Lung microvascular endothelial cell (primary cell): ENCODE measurements around the gene FCRL1. TPM values are rescaled to one million over a fixed set of nuclear protein-coding genes. Genes with fewer than 3 reads are reported as not detected.

ENCODE experiments used
- DNase-seq, 2 donors: peaks; one replicate each; pipeline versions ENCODE4 v3.0.0 to v3.0.0-alpha.2; 2010; ENCODE audit warnings: low read depth in 2 of 2
- total RNA-seq: library from RNA; depleted of rRNA; stranded (reverse); fragments of >200 nt; gene quantifications from 2 replicates; pipeline ENCODE4 v1.2.1, GENCODE V29; 2014

Gene FCRL1, protein sequence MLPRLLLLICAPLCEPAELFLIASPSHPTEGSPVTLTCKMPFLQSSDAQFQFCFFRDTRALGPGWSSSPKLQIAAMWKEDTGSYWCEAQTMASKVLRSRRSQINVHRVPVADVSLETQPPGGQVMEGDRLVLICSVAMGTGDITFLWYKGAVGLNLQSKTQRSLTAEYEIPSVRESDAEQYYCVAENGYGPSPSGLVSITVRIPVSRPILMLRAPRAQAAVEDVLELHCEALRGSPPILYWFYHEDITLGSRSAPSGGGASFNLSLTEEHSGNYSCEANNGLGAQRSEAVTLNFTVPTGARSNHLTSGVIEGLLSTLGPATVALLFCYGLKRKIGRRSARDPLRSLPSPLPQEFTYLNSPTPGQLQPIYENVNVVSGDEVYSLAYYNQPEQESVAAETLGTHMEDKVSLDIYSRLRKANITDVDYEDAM
- not detected in 2 replicates for total RNA-seq

DNA sequence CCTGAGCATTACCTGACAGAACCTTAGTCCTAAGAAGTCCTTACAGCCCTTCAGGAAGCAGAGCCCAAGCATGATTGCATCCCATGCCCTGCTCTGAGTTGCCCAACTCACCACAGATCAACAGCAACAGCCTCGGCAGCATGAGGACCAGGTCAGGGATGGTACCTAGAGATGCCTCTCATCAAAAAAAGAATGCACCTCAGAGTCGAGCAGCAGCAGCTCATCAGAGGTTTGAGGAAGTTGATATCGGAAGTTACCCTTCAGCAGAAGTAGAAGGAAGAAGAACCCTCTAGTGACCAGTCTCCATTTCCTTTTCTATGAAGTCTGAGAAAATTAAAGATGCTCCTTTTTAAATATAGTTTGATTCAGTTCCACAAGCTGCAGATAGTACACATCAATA lies at the start of gene FCRL1:
TSS of gene FCRL1 (minus strand) at position 225 of the 400 bp plus-strand sequence. CDS start at position 142, 83 bp downstream.
- DNase-seq = no peak

DNA sequence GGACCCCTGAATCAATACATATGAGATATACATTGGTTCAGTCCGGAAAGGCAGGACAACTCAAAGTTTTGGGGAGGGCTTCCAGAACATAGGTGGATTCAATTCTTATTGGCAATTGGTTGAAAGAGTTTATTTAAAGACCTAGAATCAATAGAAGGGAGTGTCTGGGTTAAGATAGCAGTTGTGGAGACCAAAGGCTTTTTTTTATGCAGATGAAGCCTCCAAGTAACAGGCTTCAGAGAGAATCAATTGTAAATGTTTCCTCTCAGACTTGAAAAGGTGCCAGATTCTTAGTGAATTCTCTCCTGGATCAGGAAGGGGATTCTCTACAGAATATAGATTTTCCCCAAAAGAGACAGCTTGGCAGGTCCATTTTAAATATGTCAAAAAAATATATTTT lies 48.7 kb upstream of the FCRL1 start:
- no peak for DNase-seq

DNA sequence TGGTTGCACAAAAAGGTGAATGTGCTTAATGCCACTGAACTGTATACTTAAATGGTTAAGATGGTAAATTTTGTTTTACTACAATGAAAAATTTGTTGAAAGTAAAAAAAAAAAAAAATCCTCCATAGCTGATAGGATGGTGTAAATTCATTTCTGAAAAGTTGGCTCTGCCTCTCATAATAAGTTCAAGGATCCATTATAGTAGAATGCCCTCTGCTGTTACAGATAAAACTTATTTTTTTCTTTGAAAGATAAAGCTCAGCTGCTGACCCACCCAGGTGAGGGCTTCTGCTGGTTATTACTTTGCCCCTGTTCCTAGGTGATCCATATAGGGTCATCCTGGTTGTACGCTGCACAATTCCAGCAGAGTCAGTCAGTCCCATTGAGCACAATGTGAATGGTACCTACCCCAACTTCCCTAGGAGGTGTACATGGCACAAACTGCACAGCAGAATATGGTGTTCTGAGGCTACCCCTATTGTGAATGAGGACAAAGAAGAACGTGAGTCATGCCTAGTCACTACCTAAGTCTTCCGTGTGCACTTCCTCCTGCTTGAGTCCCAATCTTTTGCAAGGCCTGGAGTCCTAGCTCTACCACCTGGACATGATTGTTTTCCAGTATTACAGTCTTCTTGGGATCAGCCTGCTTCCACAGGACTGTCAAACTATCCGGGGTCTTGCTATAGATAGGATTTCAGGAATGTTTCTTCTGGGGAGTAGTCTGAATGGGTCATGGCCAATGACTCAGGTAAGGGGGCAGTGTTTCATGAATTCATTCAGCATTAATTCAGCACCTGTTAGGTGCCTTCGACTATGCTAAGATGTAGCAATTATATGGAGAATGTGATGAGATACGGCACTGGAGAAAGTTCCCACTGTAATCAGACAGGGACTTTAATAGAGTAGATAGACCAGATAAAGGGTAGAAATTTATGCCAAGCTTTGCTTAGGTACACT lies 42.5 kb upstream of the FCRL1 start:
- DNase-seq = no peak

DNA sequence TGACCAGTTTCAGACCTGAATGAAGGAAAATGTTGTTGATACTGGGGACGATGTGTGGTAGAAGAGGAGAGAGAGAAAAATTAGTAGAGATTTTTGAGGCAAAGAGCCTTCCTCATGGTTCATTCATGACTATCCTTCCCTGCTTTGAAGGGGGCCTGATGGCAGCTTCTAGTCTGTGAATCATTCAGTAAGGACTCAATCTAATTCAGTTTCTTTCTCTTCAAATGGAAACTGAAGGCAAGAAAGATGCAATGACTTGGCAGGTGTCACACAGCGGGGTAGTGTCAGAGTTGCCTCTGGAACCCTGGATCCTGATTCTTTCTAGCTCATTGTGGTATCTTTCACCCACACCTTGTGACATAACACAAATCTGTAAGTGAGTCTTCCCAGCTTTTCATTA lies 36.6 kb upstream of the FCRL1 start:
- DNase-seq = no peak

DNA sequence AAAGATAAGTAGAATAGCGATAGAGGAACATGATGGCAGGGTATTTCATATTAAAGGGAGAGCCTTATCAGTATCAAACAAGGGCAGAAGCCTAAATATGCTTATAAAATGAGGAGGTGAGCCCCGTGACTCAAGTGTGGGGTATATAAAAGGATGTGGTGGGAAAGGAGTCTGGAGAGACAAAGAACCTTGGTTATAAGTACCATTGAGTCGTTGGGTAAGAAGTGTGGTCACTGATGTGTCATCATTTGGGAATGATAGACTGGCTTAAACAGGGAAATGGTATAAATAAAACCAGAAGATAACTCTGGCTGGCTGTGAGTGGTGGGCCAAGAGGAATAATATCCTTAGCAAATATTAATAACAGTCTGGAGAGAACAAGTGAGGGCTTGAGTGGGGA lies 32.6 kb upstream of the FCRL1 start:
- DNase-seq = no peak

DNA sequence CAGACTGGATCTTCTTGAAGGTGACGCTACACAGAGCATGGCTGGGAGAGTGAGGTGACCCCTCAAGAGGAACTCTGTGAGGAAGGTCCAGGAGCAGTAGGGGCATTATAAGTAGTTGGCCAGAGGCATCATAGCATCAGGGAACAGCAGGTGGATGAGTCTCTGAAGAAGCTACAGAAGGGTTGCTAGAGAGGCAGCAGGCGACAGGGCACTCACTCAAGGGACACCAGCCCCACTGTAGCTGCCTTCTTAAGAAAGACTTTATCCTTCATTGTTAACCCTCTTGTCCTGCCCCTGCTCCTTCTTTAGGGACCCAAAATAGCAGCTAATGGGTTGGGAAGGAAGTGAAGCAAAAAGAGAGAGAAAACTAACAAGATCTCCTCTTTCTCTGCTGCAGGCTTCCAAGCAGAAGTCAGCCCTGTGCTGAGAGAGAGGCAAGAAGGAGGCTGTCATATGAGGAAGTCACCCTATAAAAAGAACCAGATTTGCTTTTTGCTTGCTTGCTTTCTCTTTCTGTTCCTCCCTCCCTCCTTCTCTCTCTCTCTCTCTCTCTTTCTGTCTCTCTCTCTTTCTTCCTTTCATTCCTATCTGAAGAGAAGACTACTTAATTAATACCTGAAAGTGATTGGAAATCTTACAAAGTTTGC lies 29.4 kb upstream of the FCRL1 start:
- no peak for DNase-seq

DNA sequence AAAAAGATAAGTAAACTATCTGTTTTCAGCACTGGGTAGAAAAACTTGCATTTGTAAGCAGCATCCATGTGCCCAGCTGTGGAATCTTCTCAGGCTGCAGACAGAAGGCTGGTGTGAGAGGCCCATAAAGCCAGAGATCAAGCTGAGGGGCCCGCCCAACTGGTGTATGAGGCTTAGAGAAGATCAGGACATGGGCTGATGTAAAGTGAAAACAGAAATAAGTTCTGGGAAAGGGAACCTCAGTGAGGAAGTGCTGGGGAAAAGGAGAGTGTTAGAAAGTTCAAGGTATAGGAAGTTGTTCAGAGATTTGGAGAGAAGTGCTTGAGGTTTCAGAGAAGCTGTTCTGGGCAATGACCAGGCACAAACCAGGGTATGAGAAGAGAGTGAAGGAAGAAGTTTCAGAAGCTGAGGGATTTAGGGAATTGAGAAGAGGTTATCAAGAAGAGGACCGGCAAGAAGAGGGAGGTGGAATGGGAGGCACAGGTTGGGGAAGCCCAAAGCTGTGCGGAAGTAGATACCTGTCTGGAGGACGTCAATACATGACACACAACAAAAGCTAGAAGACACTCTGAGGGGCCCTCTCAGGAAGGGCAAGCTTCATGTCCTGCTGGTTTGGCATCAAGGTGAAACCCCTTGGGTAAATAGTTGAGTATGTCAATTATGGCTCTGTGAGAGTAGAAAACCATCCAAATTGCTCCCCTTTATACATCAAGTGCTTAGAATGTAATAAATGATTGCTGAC lies 24.3 kb upstream of the FCRL1 start:
- DNase-seq = no peak

DNA sequence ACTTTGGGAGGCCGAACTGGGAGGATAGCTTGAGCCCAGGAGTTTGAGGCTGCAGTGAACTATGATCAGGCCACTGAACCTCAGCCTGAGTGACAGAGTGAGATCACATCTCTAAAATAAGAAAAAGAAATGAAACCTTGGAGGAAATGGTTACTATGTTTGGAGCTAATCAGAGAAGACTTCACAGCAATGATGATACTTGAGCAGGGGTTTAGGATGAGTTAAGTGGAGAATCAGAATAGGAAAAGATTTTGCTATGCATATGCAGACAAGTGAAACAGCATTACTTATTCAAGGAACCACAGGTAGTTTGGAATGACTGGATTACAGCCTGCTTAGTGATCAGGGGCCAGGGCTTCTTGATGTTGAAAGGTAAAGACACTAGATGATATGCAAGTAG lies 23.0 kb upstream of the FCRL1 start:
- no peak for DNase-seq

DNA sequence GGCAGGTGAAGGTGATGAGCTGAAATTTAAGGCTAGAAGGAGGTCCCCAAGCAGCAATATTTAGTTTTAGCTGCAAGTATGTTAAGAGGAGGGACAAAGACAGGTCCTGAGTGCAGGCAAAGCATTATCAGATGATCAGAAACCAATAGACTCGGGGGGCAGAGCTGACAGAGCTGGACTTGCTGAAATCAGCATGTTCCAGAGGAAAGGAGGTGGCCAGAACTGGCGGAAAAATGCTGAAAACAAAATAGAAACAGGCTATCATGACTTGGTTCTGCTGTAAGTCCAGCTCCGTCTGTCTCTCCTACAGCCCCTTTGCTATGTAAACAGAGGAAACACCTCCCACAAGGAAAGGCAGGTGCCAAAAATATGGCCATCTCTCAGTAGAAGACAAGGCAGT lies 21.8 kb upstream of the FCRL1 start, which contains the start of gene CD5L:
TSS of gene CD5L (minus strand) at position 101 of the 400 bp plus-strand sequence. CDS start 107 bp downstream, outside the sequence.
- no peak for DNase-seq

DNA sequence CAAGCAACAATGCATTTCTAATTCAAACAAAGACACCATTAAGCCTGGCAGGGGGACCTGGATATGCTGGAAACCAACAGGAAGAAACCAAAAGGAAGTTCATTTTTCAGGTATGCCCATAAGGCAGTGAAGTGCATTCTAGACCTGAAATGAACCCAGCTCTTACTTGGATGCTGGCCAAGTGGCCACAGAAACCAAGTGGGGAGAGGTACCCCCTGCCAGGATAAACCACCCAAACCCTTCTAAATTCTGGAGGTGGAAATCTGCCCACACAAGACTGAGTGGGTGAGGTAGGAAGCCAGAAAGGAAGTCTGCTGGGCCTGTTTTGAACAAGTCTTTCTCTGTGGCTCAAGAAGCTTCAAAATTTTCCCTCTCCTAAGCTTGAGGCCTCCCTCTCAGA lies 19.0 kb upstream of the FCRL1 start:
- no peak for DNase-seq

DNA sequence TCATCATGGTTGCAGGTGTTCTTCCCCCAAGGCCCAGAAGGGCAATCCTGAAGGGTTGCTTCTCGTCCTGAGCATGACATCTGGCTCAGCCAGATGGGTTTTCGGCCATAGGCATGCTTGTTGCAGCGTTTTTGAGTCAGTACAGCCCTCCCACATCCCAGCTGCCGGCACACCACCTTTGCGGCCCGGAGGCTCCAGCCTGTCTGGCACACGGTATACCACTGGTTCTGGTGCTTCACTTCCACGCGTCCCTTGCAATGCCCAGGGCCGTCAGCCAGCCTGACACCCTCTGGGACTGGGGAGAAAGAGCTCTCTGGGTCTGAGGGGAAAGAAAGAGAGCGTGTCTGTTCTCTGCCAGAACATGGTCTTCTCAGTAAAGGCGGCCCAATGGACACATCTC lies 14.5 kb upstream of the FCRL1 start:
- DNase-seq = no peak

DNA sequence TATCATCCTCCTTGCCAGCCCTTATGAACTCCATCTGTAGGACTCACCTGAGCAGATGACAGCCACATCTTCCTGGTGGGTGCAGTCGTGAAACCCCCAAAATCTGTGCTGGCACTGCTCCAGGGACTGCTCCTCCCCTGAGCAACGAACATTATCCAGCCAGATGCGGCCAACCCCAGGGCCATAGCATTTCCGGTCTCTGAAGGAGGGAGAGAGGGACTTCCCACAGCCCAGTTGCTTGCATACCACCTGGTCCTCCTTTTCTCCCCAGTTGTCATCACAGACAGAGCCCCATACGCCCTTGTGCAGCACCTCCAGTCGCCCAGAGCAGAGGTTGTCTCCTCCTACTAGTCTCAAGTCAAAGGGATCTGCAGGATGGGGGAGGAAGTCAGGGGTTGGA lies 13.2 kb upstream of the FCRL1 start:
- DNase-seq = no peak

DNA sequence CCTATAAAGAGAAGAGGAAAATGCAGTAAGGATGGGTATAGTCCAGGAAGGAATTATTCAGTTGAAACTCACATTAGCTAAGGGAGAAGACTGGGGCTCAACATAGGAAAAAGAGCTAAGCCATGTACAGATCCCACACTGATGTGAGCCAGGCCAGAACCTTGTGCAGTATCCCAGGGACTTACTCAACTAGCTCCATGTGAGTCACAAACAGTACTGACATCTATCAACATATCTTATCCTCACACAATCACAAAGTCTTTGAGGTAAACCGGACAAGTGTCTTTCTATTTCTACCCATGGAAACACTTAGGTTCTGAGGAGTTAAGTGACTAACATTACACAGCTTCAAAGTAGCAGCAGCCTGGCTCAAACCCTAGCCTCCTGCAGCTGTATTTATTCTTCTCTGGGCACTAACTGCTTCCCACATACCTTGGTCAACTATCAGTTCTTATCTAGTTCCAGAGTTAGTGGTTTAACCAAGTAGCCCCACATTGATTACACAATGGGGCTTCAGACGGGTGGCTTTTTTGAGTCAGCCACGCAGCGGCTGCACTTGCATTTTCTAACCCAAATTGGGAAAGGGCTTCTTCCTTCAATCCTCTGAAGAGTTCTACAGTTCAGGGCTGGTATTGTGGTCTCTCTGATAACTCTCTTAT lies 12.2 kb upstream of the FCRL1 start:
- no peak for DNase-seq

DNA sequence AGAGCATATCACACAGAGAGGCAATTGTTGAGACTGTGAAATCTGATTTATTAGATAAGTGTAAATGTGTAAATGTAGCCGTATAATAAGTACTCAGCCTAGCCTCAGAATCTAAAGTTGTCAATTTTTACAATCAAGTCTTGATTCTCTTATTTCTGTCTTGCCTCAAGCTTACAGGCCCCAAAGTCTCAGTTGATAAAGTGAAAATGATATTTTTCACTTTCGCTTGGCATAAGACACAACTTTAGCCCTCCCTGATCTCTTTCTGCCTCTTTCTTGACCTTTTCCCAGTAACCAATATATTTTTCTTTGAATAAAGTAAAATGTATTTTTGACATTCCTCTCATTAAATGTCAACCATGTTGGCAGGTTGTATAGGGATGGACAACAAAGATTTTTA lies 11.0 kb upstream of the FCRL1 start:
- no peak for DNase-seq

DNA sequence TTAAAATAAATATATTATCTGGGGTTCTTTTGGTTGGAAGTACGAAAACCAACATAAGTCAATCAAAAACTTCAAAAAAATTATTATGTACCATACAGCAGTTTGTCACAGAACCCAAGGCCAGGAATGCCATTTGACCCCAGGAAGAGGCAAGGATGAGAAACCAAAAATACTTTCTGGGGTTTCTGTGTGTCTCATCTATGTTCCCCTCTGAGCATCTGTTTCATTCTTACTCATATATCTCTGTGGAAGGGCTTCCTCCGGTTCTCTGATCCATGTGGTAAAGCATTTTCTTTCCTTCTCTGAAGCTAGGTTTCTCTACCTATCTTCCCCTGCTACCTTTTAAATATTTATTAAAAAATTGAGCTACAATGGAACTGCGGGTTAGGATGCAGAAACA lies 9.8 kb upstream of the FCRL1 start:
- no peak for DNase-seq

DNA sequence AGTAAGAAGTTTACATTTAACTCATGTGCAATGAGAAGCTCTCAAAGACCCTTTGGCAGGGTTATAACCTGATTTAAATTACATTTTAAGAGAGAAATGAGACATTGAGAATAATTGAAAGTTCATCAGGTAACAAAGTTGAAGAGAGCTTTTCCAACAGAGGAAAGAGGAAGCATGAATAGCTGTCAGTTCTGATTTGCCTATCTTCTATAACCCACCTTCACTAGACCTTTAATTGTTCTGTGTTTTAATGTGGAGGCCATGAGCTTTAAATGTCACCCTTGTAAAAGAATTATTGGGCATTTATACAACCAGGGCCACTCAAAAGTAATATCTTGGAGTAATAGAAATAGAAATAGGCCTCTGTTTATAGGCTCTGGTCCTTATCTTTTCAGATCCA lies 9.3 kb upstream of the FCRL1 start:
- DNase-seq = no peak

DNA sequence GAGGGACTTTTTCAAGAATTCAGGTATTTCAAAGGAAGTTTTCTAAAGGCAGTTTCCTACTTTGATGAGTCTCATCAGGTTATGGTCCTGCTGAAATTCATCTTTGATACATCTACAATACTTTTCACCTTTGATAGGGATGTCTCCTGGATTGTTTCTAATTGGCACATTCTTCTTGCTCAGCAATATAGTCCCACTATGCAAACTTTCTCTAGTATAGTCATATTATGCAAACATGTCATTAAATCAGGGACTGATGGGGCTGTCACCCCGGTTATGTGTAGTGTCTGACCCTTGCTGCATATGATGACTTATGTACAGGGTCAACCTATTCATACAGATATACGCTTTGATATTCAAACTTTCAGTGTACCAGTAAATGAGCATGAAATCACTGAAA lies 379 bp upstream of the FCRL1 start:
- DNase-seq = no peak

DNA sequence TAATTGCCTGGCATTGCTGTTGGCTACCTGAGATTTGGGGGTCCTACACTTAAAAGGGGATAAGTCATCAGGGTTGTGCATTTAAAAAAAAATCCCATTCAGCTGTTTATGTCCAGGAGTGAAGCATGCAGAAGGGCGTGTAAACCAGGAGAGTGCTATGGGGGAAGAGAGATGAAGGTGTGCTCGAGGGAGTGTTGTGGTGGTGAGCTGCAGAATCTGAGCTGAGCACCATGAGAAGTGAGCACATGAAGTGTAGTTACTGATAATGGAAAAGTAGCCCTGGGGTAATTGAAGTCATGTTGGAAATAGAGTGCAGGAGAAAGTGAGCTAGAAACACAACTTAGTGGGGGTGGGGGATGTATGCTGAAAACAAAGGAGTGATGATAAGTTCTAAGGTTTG lies 705 bp downstream of the FCRL1 start:
- no peak for DNase-seq

DNA sequence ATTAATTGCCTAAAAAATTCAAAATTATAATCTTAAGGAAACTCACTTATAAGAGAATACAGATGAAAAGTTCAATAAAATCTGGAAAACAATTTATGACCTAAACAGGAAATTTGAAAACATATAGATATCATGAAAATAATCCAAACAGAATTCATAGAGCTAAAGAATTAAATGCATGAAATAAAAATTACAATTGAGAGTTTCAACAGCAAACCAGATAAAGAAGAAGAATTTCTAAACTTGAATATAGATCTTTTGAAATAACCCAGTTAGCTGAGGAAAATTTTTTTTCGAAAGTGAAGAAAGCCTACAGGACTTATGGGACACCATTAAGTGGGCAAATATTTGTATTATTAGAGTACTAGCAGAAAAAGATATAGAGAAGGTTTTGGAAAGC lies 6.7 kb downstream of the FCRL1 start:
- no peak for DNase-seq

DNA sequence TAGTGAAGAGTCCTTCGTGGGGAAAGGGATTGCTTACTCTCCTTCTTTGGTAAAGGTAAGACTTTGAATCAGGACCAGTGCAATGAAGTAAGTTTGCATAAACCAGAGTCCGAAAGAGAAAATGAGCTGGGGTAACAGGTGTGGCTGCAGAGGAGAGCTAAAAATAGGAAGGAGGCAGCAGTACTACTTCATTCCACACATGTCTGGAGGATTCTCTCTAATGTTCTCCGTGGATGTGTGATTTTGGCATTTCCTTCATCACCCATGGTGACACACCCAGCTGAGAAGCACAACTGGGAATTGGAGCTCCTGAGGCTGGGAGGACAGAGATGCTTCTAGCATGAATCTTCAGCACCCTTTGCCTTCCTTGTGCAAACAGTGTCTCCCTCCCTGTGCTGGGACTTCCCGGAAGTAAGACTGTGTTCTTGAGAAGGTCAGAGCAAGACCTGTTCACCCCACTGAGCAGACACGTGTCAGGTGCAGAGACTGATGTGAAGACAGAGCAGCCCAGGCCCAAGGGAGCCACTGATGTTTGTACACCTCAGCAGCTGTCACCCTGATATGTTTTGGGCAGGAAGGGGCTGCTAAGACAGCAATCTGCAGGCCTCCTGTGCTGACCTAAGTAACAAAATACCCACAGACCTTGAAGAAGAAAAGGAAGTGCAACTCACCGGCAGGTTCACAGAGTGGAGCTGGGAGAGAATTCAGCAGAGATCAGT lies 13.3 kb downstream of the FCRL1 start:
- DNase-seq = no peak
